ENCODE results near the gene ARRB2. TPM values are rescaled to one million over a fixed set of nuclear protein-coding genes. Genes with fewer than 3 reads are reported as not detected.

Gene ARRB2
- total RNA-seq, 1 donor from 2014 or later = 47.4 TPM

- no peak for TF ChIP-seq CTCF (conservative IDR thresholded peaks at IDR 0.05)
- Mint-ChIP-seq H3K4me3 (no peak overlapping the region), H3K27me3 (peaks cover 38% of the 10 kb centered on the region), H3K9me3 (no peaks in the 10 kb centered on the region), H3K27ac (no peak overlapping the region), H3K36me3 (peaks cover 8% of the 10 kb centered on the region), H3K4me1 (ENCODE audit: unreplicated experiment) (peaks cover 15% of the 10 kb centered on the region)
- DNase-seq (ENCODE audit: extremely low spot score, unreplicated experiment) = no peak
Observed at GRCh38 chr17:4734857-4735475, 24.5 kb downstream of the ARRB2 start.

DNA sequence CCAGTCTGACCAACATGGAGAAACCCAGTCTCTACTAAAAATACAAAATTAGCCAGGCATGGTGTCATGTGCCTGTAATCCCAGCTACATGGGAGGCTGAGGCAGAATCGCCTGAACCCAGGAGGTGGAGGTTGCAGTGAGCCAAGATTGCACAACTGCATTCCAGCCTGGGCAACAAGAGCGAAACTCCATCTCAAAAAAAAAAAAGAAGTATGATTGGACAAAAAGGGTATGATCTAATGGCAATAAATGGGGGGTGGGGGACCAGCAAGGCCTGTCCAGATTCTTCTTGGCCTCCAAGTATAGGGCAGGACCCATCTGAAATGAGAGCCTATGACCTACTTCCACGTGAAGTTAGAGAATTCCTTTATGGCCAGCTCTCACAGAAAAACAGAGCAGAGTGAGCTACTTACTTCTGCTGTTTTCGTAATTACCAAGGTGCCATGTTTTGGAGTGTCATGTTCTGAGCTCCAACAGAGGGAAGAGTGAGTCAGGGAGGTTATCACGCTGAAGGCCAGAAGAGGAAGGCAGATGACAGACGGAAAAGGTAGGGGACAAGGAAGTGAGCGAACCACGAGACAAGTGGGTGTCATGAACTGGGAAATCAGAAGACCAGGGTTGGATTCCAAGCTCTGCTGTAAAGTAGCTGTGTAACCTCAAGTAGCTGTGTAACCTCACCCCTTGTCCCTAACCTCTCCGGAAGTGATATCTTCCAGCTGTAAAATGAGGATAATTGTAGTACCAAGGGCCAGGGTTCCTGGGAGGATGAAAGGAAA, 25.6 kb downstream of the ARRB2 start:
- Mint-ChIP-seq H3K27me3 (peaks cover 49% of the 10 kb centered on the region), H3K36me3 (peaks cover 8% of the 10 kb centered on the region), H3K9me3 (no peaks in the 10 kb centered on the region), H3K4me3 (peak overlapping the region; percentile 14), H3K27ac (peak overlapping the region; percentile 8), H3K4me1 (ENCODE audit: unreplicated experiment) (peaks cover 13% of the 10 kb centered on the region)
- no peak for DNase-seq (ENCODE audit: extremely low spot score, unreplicated experiment)
- no peak for TF ChIP-seq CTCF (conservative IDR thresholded peaks at IDR 0.05)

GRCh38 chr17:4738136-4739121, 28.0 kb downstream of the ARRB2 start:
- Mint-ChIP-seq H3K27me3 (peaks cover 73% of the 10 kb centered on the region), H3K9me3 (no peaks in the 10 kb centered on the region), H3K4me1 (ENCODE audit: unreplicated experiment) (peaks cover 9% of the 10 kb centered on the region), H3K4me3 (peak overlapping the region; percentile 89), H3K27ac (peak overlapping the region; percentile 94), H3K36me3 (peaks cover 7% of the 10 kb centered on the region)
- TF ChIP-seq CTCF (conservative IDR thresholded peaks at IDR 0.05) = no peak
- no peak for DNase-seq (ENCODE audit: extremely low spot score, unreplicated experiment)

- no peak for DNase-seq (ENCODE audit: extremely low spot score, unreplicated experiment)
- H3K4me3 Mint-ChIP-seq = peak within 1 kb of the TSS; percentile 89
- H3K4me1 Mint-ChIP-seq (ENCODE audit: unreplicated experiment) = peaks cover 9% of the 10 kb centered on the region
- H3K27ac Mint-ChIP-seq = peak within 1 kb of the TSS; percentile 94
- peaks cover 78% of the 10 kb centered on the region for H3K27me3 Mint-ChIP-seq
- peaks cover 3% of the 10 kb centered on the region for H3K36me3 Mint-ChIP-seq
- H3K9me3 Mint-ChIP-seq = no peaks in the 10 kb centered on the region
- no peak for TF ChIP-seq CTCF (conservative IDR thresholded peaks at IDR 0.05)
Observed at GRCh38 chr17:4739122-4740024, 28.9 kb downstream of the ARRB2 start, which contains the start of the genes CXCL16 and ZMYND15. Gene CXCL16, minus strand, starts transcription at chr17:4739928. Its CDS starts 589 bp downstream, at chr17:4739339. Gene ZMYND15, plus strand, starts transcription at chr17:4739833. Its CDS starts 716 bp downstream, at chr17:4740549.

All from type B pancreatic cell (in vitro differentiated cells).